ENCODE results near the gene MUCL1.

Gene MUCL1, protein sequence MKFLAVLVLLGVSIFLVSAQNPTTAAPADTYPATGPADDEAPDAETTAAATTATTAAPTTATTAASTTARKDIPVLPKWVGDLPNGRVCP

DNA sequence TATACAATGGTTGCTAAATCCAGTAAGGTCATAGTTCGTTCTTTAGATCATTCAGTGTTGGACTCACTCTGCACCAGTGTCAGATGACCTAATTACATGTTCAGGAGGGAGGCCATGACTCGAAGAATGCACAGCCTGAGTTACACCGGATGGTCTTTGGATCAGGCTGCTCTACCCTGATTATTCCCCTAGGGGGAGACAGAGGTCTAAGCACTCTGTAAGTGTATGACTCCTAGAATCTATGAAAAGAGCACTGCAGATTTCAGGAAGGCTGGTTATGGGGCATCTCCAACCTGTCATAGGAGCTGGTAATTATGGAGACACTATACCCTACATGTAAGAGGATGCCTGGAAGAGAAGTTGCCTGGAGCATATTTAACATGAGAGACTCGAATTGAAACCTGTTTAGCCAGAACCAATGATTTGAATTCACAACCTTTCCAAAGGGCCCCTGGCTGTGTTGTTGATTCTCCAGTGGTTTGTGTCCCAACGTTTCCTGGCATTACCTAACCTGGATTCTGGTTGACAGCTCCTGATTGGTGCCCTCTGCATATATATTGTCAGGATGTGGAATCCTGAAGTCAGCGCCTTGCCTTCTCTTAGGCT lies at the start of gene MUCL1:
Gene MUCL1, plus strand, starts transcription at position 584 of the 606 bp plus-strand sequence. CDS start 67 bp downstream, outside the sequence.
- TF ChIP-seq, protein P1, sequence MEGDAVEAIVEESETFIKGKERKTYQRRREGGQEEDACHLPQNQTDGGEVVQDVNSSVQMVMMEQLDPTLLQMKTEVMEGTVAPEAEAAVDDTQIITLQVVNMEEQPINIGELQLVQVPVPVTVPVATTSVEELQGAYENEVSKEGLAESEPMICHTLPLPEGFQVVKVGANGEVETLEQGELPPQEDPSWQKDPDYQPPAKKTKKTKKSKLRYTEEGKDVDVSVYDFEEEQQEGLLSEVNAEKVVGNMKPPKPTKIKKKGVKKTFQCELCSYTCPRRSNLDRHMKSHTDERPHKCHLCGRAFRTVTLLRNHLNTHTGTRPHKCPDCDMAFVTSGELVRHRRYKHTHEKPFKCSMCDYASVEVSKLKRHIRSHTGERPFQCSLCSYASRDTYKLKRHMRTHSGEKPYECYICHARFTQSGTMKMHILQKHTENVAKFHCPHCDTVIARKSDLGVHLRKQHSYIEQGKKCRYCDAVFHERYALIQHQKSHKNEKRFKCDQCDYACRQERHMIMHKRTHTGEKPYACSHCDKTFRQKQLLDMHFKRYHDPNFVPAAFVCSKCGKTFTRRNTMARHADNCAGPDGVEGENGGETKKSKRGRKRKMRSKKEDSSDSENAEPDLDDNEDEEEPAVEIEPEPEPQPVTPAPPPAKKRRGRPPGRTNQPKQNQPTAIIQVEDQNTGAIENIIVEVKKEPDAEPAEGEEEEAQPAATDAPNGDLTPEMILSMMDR (conservative IDR thresholded peaks at IDR 0.05; ENCODE audit: control insufficient read depth, insufficient read depth, low read depth, low read length) = peak; percentile 97
- no peak within 1 kb of the TSS for H3K4me3 ChIP-seq (ENCODE audit: control insufficient read depth, low read depth, low read length)
- peak; percentile 81 for DNase-seq (ENCODE audit: low read depth)

DNA sequence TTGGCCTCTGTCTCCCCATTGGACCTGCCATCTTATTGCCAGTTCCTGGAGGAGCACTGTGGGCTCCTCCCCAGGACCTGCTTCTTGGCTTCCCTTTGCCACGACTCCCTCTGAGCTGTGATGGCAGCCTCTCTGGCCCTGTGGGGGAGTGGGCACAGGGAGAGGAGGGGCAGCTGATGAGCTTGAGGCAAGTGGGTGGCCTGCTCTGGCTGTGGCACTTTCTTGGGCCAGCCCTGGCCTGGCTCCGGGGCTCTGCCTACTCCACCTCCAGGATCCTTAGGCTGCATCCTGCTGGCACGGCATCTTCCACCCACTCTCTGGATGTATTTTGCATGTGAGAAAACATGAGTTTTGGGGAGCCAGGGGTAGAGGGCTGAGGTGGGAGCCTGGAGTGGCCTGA lies 32.6 kb upstream of the MUCL1 start:
- H3K4me3 ChIP-seq (ENCODE audit: control insufficient read depth, low read depth, low read length) = no peak overlapping the region
- DNase-seq (ENCODE audit: low read depth) = no peak
- TF ChIP-seq, protein P1 (conservative IDR thresholded peaks at IDR 0.05; ENCODE audit: control insufficient read depth, insufficient read depth, low read depth, low read length) = no peak

DNA sequence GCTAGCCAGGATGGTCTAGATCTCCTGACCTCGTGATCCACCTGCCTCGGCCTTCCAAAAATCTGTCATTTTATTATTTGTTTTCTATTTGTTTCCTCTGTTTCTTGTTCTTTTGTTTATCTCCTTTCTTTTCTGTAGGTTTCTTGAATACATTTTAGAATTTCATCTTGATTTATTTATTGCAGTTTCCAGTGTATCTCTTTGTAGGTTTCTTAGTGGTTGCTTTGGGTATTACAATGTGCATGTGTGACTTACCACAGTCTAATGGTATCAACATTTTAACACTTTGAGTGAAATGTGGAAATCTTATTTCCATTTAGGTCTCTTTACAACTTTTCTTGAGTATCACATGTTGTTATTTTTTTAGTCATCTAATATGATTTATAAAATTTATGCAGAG lies 29.9 kb upstream of the MUCL1 start:
- DNase-seq (ENCODE audit: low read depth) = no peak
- TF ChIP-seq, protein P1 (conservative IDR thresholded peaks at IDR 0.05; ENCODE audit: control insufficient read depth, insufficient read depth, low read depth, low read length) = peak; percentile 10

DNA sequence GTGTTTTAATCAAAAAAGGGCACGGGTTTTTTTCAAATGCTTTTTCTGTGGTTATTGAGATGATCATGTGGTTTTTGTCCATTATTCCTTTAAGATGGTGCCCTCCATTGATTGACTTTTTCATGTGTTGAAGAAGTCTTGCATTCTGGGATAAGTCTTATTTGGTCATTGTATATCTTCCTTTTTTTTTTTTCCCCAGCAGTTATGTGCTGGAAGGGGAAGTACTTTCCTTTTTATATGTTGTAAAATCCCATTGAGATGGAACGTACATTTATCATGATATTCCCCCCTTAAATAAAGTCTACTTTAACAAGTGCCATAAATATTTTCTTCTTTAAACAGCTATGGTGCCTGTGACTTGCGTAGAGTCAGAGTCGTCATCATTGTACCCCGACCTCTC lies 24.8 kb upstream of the MUCL1 start:
- TF ChIP-seq, protein P1 (conservative IDR thresholded peaks at IDR 0.05; ENCODE audit: control insufficient read depth, insufficient read depth, low read depth, low read length) = no peak
- no peak overlapping the region for H3K4me3 ChIP-seq (ENCODE audit: control insufficient read depth, low read depth, low read length)
- DNase-seq (ENCODE audit: low read depth) = no peak

More for the DNA sequence above, 29.9 kb upstream of the MUCL1 start:
- no peak overlapping the region for H3K4me3 ChIP-seq (ENCODE audit: control insufficient read depth, low read depth, low read length)

DNA sequence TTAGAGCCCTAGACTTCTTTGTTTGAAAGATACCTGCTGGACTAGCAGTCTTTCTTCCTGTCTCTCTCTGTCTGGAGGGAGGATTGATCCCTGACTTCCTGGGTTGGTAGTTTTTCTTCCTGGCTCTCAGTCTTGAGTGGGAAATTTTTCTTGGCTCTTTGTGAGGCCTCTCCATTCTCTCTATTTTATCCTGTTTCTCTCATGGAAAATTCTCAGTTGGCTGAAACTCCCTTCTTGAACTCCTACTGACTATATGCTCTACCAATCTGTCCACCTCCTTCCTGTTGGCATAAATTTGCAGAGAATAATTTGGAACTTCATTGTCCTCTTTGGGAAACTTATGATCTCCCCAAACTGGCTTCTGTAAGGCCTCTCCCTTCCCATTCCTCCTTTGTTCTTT lies 24.1 kb upstream of the MUCL1 start:
- no peak for DNase-seq (ENCODE audit: low read depth)
- TF ChIP-seq, protein P1 (conservative IDR thresholded peaks at IDR 0.05; ENCODE audit: control insufficient read depth, insufficient read depth, low read depth, low read length) = no peak
- no peak overlapping the region for H3K4me3 ChIP-seq (ENCODE audit: control insufficient read depth, low read depth, low read length)

DNA sequence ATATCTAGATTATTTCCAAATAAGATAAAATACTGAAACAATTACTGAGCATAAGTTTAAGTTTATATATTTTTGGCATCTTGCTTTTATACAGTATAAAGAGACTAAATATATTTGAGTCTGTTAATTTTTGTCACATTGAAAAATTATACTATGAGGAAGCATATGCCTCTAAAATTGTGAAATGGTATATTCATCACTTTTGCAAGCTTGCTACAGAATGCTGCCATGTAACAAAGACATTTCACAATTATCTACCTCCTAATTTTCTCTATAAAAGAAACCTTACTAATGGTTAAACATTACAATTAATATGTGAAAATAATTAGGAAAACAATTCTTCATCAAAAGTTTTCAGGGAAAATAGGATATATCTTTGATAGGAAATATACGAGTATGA lies 22.7 kb upstream of the MUCL1 start:
- TF ChIP-seq, protein P1 (conservative IDR thresholded peaks at IDR 0.05; ENCODE audit: control insufficient read depth, insufficient read depth, low read depth, low read length) = no peak
- H3K4me3 ChIP-seq (ENCODE audit: control insufficient read depth, low read depth, low read length) = no peak overlapping the region
- no peak for DNase-seq (ENCODE audit: low read depth)
